GM23338 (cell line): ENCODE data around the gene RAB37. TPM values are rescaled to one million over a fixed set of nuclear protein-coding genes. Genes with fewer than 3 reads are reported as not detected.

Experiments used
- ATAC-seq: fragments of 200-7000 bp; cut with Tn5 transposase; 3 replicates; pipeline ENCODE4 v1.9.1; 2020
- DNase-seq: peaks from one replicate; pipeline ENCODE4 v3.0.0-alpha.2; 2015; ENCODE audit warnings: low spot score
- H2AFZ ChIP-seq: fragments of 200-600 bp; sonication (generic); 2 replicates; pipeline ENCODE4 v1.8.0; 2016; ENCODE audit warnings: antibody characterized with exemption, mild to moderate bottlenecking, moderate library complexity
- H3F3A ChIP-seq: fragments of 200-600 bp; sonication (generic); replicated peaks from 2 replicates; pipeline ENCODE4 v1.8.0; 2017; ENCODE audit warnings: antibody characterized with exemption, mixed run types, low read depth
- H3K27ac ChIP-seq: fragments of 200-600 bp; sonication (generic); 2 replicates; pipeline ENCODE4 v1.6.1; 2016; ENCODE audit warnings: low read depth
- H3K27me3 ChIP-seq: fragments of 200-600 bp; sonication (generic); 2 replicates; pipeline ENCODE4 v1.8.0; 2016; ENCODE audit warnings: mild to moderate bottlenecking, mixed run types, moderate library complexity; ENCODE audit not compliant: insufficient read depth
- H3K36me3 ChIP-seq: fragments of 200-600 bp; sonication (generic); 2 replicates; pipeline ENCODE4 v1.8.0; 2016; ENCODE audit warnings: mild to moderate bottlenecking; ENCODE audit not compliant: insufficient read depth
- H3K4me1 ChIP-seq: fragments of 200-600 bp; sonication (generic); 2 replicates; pipeline ENCODE4 v1.8.0; 2016; ENCODE audit warnings: mild to moderate bottlenecking, moderate library complexity; ENCODE audit not compliant: insufficient read depth
- H3K4me2 ChIP-seq: fragments of 200-600 bp; sonication (generic); 2 replicates; pipeline ENCODE4 v1.7.1; 2017; ENCODE audit warnings: mixed run types
- H3K4me3 ChIP-seq: fragments of 200-600 bp; sonication (generic); 2 replicates; pipeline ENCODE4 v1.6.1; 2016; ENCODE audit warnings: mixed run types
- H3K79me2 ChIP-seq: fragments of 200-600 bp; sonication (generic); replicated peaks from 2 replicates; pipeline ENCODE4 v1.8.0; 2017; ENCODE audit warnings: mild to moderate bottlenecking; ENCODE audit not compliant: insufficient read depth
- H3K9me2 ChIP-seq: fragments of 200-600 bp; sonication (generic); 2 replicates; pipeline ENCODE4 v1.8.0; 2017; ENCODE audit not compliant: insufficient read depth
- H4K20me1 ChIP-seq: fragments of 200-600 bp; sonication (generic); replicated peaks from 2 replicates; pipeline ENCODE4 v1.8.0; 2017; ENCODE audit warnings: mild to moderate bottlenecking; ENCODE audit not compliant: insufficient read depth
- H3K27ac Mint-ChIP-seq: 2 replicates; pipeline ENCODE4 v1.8.0; 2020; ENCODE audit warnings: inconsistent platforms, mild to moderate bottlenecking, moderate library complexity, mixed read lengths
- H3K27me3 Mint-ChIP-seq: 3 replicates; pipeline ENCODE4 v1.8.0; 2022; ENCODE audit warnings: low read depth, mild to moderate bottlenecking, moderate library complexity, mixed read lengths, inconsistent platforms; ENCODE audit not compliant: insufficient read depth, poor library complexity
- H3K36me3 Mint-ChIP-seq: 3 replicates; pipeline ENCODE4 v1.8.0; 2021; ENCODE audit warnings: low read depth, mild to moderate bottlenecking, inconsistent platforms, moderate library complexity, mixed read lengths
- H3K4me1 Mint-ChIP-seq: 3 replicates; pipeline ENCODE4 v1.8.0; 2020; ENCODE audit warnings: mild to moderate bottlenecking, inconsistent platforms, mixed read lengths
- H3K4me3 Mint-ChIP-seq: 3 replicates; pipeline ENCODE4 v1.8.0; 2021; ENCODE audit warnings: moderate library complexity, mild to moderate bottlenecking, inconsistent platforms, mixed read lengths
- H3K9me3 Mint-ChIP-seq: 3 replicates; pipeline ENCODE4 v1.8.0; 2020; ENCODE audit warnings: moderate library complexity, mild to moderate bottlenecking, inconsistent platforms, mixed read lengths
- CREB1 ChIP-seq: fragments of 250-450 bp; sonication (Bioruptor Pico); IDR thresholded peaks from 2 replicates; pipeline ENCODE4 v1.5.0; 2020; ENCODE audit warnings: low read depth, mild to moderate bottlenecking, moderate library complexity
- CTCF ChIP-seq, 2 experiments: fragments of 200-600 bp in 1 of 2; sonication (generic) in 1 of 2; conservative IDR thresholded peaks; 2 replicates each; pipeline versions ENCODE4 v1.5.1 to v1.6.1; 2016 to 2017; ENCODE audit warnings: antibody characterized with exemption in 2 of 2, low read depth in 2 of 2, mild to moderate bottlenecking in 2 of 2, moderate library complexity in 1 of 2
- ETS1 ChIP-seq: IDR thresholded peaks from 2 replicates; pipeline ENCODE4 v1.6.1; 2016; ENCODE audit warnings: antibody characterized with exemption
- EZH2 ChIP-seq: fragments of 200-600 bp; sonication (generic); IDR thresholded peaks from one replicate; pipeline ENCODE4 v1.8.0; 2017; ENCODE audit warnings: antibody characterized with exemption, mild to moderate bottlenecking, low read depth; ENCODE audit not compliant: unreplicated experiment
- EZH2phosphoT487 ChIP-seq: fragments of 200-600 bp; sonication (generic); IDR thresholded peaks from one replicate; pipeline ENCODE4 v1.8.1; 2018; ENCODE audit warnings: antibody characterized with exemption; ENCODE audit not compliant: unreplicated experiment
- JUNB ChIP-seq: IDR thresholded peaks from one replicate; pipeline ENCODE4 v1.6.1; 2016; ENCODE audit warnings: antibody characterized with exemption; ENCODE audit not compliant: unreplicated experiment
- NANOG ChIP-seq: IDR thresholded peaks from 2 replicates; pipeline ENCODE4 v1.6.1; 2016; ENCODE audit warnings: antibody characterized with exemption, borderline replicate concordance
- POLR2AphosphoS5 ChIP-seq: IDR thresholded peaks from 2 replicates; pipeline ENCODE4 v1.6.1; 2016; ENCODE audit warnings: antibody characterized with exemption, low read depth
- REST ChIP-seq: IDR thresholded peaks from one replicate; pipeline ENCODE4 v1.6.1; 2018; ENCODE audit warnings: antibody characterized with exemption; ENCODE audit not compliant: unreplicated experiment
- STAT1 ChIP-seq: IDR thresholded peaks from one replicate; pipeline ENCODE4 v1.6.1; 2016; ENCODE audit warnings: antibody characterized with exemption; ENCODE audit not compliant: unreplicated experiment
- ZNF114 ChIP-seq: fragments of 250-450 bp; sonication (Bioruptor Pico); IDR thresholded peaks from 2 replicates; pipeline ENCODE4 v1.5.0; 2020; ENCODE audit warnings: mild to moderate bottlenecking, moderate library complexity
- ZNF331 ChIP-seq: fragments of 250-450 bp; sonication (Bioruptor Pico); IDR thresholded peaks from 2 replicates; pipeline ENCODE4 v1.5.0; 2020; ENCODE audit warnings: low read depth, mild to moderate bottlenecking, moderate library complexity
- polyA plus RNA-seq: library from polyadenylated mRNA; unstranded; fragments of >200 nt; fragmentation: Nextera tagmentation; extraction: Ambion mirVana; gene quantifications from 2 replicates; pipeline ENCODE4 v1.2.1, GENCODE V29; 2016
- total RNA-seq: library from RNA; depleted of rRNA; stranded (reverse); fragments of >200 nt; shearing (Covaris generic); gene quantifications from 2 replicates; pipeline ENCODE4 v1.2.3, GENCODE V29; 2014

Gene RAB37
- total and polyA plus RNA-seq, 2 experiments from 2014 or later = 3.3 to 5.2 TPM

- Histone ChIP-seq H3K27ac (no peak overlapping the region), H3F3A (peaks cover 7% of the 10 kb centered on the region; the same call in 1 of the 2 replicates), H3K36me3 (no peaks in the 10 kb centered on the region), H2AFZ (no peak overlapping the region), H4K20me1 (no peaks in the 10 kb centered on the region), H3K79me2 (no peaks in the 10 kb centered on the region), H3K9me2 (no peaks in the 10 kb centered on the region), H3K4me3 (no peak overlapping the region), H3K4me2 (peak overlapping the region; percentile 48; the same call in 1 of the 2 replicates), H3K27me3 (no peaks in the 10 kb centered on the region), H3K4me1 (peaks cover 41% of the 10 kb centered on the region)
- no peak for TF ChIP-seq CREB1
- TF ChIP-seq ETS1 = 0 out of 2 replicates have a peak, but pooled peaks have one; percentile 17
- no peak for TF ChIP-seq STAT1
- TF ChIP-seq POLR2AphosphoS5 = no peak
- TF ChIP-seq ZNF114 (CRISPR knock-in tag) = no peak
- Mint-ChIP-seq H3K27me3 (peaks cover 30% of the 10 kb centered on the region), H3K36me3 (no peaks in the 10 kb centered on the region), H3K27ac (no peak overlapping the region; the same call in 1 of the 2 replicates), H3K4me1 (peaks cover 48% of the 10 kb centered on the region), H3K9me3 (no peaks in the 10 kb centered on the region), H3K4me3 (no peak overlapping the region)
- ATAC-seq (no peak), DNase-seq (no peak)
Observed at GRCh38 chr17:74742153-74742515, 5.1 kb downstream of the RAB37 start.

- ATAC-seq = no peak
- Histone ChIP-seq H3K79me2 (no peaks in the 10 kb centered on the region), H3K9me2 (no peaks in the 10 kb centered on the region), H2AFZ (no peak overlapping the region), H3K4me3 (no peak overlapping the region), H3K4me2 (no peak overlapping the region), H3K27ac (no peak overlapping the region), H3F3A (peaks cover 11% of the 10 kb centered on the region; the same call in 1 of the 2 replicates), H3K27me3 (no peaks in the 10 kb centered on the region), H4K20me1 (no peaks in the 10 kb centered on the region), H3K36me3 (no peaks in the 10 kb centered on the region), H3K4me1 (peaks cover 48% of the 10 kb centered on the region)
- no peaks in the 10 kb centered on the region for H3K9me3 Mint-ChIP-seq
- peaks cover 50% of the 10 kb centered on the region for H3K4me1 Mint-ChIP-seq
- H3K27ac Mint-ChIP-seq = no peak overlapping the region
- peaks cover 28% of the 10 kb centered on the region for H3K27me3 Mint-ChIP-seq
- DNase-seq = no peak
- no peaks in the 10 kb centered on the region for H3K36me3 Mint-ChIP-seq
- no peak overlapping the region for H3K4me3 Mint-ChIP-seq
- TF ChIP-seq ZNF114 (CRISPR knock-in tag) (no peak), ZNF331 (no peak), CTCF (conservative IDR thresholded peaks at IDR 0.05; ENCODE audit: low read depth in 2 of 2) (no peak), JUNB (no peak), STAT1 (no peak), EZH2 (no peak), POLR2AphosphoS5 (no peak), EZH2phosphoT487 (no peak), NANOG (no peak), ETS1 (no peak), REST (no peak)
Observed at GRCh38 chr17:74742978-74743545, 6.0 kb downstream of the RAB37 start.
